Cardiac fibroblast (primary cell): ENCODE results near the gene TMEM129.

Experiments used
- DNase-seq, 2 donors: peaks; one replicate each; pipeline versions ENCODE4 v3.0.0 to v3.0.0-alpha.2; 2010; ENCODE audit warnings: low read depth in 2 of 2
- H3K4me3 ChIP-seq, 2 donors: replicated peaks in 1 of 2; 1 replicate in 1 of 2; 2 replicates in 1 of 2; pipeline ENCODE4 v1.5.1; 2011; ENCODE audit warnings: low read depth in 2 of 2, low read length in 2 of 2, mild to moderate bottlenecking in 2 of 2, moderate library complexity in 1 of 2
- TF ChIP-seq, protein P1 (sequence below): IDR thresholded peaks from one replicate; pipeline ENCODE4 v1.5.1; 2011; ENCODE audit warnings: low read depth, mild to moderate bottlenecking, low read length, inconsistent platforms

TMEM129 gene

GRCh38 chr4:1762264-1763010 lies 41.3 kb upstream of the TMEM129 start:
- no peak overlapping the region for H3K4me3 ChIP-seq
- TF ChIP-seq, protein P1, sequence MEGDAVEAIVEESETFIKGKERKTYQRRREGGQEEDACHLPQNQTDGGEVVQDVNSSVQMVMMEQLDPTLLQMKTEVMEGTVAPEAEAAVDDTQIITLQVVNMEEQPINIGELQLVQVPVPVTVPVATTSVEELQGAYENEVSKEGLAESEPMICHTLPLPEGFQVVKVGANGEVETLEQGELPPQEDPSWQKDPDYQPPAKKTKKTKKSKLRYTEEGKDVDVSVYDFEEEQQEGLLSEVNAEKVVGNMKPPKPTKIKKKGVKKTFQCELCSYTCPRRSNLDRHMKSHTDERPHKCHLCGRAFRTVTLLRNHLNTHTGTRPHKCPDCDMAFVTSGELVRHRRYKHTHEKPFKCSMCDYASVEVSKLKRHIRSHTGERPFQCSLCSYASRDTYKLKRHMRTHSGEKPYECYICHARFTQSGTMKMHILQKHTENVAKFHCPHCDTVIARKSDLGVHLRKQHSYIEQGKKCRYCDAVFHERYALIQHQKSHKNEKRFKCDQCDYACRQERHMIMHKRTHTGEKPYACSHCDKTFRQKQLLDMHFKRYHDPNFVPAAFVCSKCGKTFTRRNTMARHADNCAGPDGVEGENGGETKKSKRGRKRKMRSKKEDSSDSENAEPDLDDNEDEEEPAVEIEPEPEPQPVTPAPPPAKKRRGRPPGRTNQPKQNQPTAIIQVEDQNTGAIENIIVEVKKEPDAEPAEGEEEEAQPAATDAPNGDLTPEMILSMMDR = no peak
- no peak for DNase-seq

- TF ChIP-seq, protein P1 = no peak
- H3K4me3 ChIP-seq = no peak overlapping the region
- DNase-seq = no peak
These were observed 40.1 kb upstream of the TMEM129 start for GRCh38 chr4:1761130-1761689.

DNA sequence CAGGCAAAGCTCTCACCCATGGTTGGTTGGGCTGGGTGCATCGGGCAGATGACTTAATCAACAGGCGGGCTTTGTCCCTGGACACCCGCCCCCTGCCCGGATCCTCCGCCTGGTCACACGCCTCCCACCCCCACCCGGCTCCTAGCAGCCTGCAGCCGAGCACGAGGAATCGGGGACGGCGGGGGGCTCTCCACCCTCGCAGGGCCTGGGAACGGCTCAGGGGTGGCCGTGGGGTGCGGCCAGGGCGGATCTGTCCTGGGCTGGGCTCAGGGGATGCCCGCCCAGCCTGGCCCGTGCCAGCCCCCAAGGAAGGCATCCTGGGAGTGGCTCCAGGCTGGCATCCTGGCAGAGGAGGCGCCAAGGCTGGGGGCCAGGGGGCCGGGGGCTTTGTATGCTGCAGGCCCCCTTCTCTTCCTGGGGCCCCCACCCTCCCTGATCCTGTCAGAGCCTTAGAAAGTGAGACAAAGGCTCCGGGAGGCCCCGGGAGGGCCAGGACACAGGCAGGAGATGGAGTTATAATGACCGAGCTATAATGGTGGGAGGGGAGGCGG lies 39.5 kb upstream of the TMEM129 start:
- TF ChIP-seq, protein P1 = no peak
- no peak for DNase-seq
- H3K4me3 ChIP-seq = no peak overlapping the region

DNA sequence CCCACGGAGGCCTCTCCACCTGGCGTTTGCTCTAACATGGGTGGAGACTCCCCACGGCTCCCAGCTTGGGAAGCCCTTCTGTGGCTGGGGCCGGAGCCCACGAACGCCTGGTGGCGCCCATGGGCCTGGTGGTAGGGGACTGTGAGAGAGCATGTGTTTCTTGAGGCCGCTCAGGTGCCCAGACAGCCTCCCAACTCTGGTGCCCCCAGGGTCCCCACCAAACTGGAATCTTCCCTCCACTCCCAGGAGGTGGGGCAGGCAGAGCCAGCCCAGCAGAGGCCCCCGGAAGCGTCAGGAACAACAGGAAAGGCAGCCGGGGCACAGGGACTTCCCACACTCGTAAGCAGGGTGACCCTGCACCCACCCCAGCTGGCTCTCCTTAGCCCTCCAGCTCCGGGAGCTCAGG lies 38.7 kb upstream of the TMEM129 start:
- TF ChIP-seq, protein P1 = no peak
- H3K4me3 ChIP-seq = no peak overlapping the region
- DNase-seq = no peak

DNA sequence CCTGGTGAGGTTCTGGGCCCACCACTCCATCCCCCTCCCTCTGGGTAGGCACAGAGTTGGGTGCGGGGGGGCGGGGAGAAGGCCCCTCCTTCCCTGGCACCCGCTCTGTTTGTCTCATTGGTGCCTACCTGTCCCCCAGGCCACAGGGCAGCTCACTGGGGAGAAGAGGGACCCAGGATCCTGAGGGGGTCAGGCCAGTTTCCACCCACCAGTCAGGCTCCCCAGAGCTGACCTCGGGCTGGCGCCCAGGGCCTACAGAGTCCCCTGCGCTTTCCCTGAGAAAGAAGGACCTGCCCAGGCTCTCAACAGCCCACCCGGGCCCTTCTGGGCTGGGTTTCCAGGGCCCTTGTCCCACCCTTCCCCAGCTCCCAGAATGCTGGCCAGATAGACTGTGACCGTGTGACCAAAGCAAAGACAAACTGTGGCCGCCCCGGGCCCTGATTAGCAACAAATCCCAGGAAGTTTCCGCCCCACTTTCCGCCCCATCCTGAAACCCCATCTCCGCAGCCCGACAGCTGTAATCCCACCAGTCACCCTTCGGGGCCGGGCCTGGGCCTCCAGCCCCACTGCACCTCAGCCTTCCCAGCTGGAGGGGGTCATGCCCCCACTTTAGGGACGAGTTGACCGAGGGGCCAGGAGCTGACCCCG lies 38.2 kb upstream of the TMEM129 start:
- TF ChIP-seq, protein P1 = no peak
- no peak for DNase-seq
- H3K4me3 ChIP-seq = no peak overlapping the region

GRCh38 chr4:1758306-1759121 lies 37.4 kb upstream of the TMEM129 start:
- H3K4me3 ChIP-seq = no peak overlapping the region
- DNase-seq = no peak
- TF ChIP-seq, protein P1 = no peak
